Erythroblast (primary cell): ENCODE measurements around the gene GHR.

Experiments used
- GATA1 ChIP-seq: IDR thresholded peaks from 2 replicates; pipeline ENCODE4 v1.6.1; 2011; ENCODE audit warnings: low read depth, mild to moderate bottlenecking, control low read depth, low read length, moderate library complexity
- POLR2A ChIP-seq: IDR thresholded peaks from 2 replicates; pipeline ENCODE4 v1.6.1; 2011; ENCODE audit warnings: mild to moderate bottlenecking, low read length

GRCh38 chr5:42642006-42642405 is 218.8 kb downstream of the GHR start:
- no peak for TF ChIP-seq POLR2A
- TF ChIP-seq GATA1 = no peak
